Embryonic facial prominence (tissue), 1 donor: ENCODE measurements around the gene ADCY2.

ENCODE experiments used
- DNase-seq: peaks from one replicate; pipeline ENCODE4 v3.0.0-alpha.2; 2016; ENCODE audit errors: extremely low spot score

Gene ADCY2

GRCh38 chr5:7437836-7438235 lies 41.9 kb downstream of the ADCY2 start:
- no peak for DNase-seq

- no peak for DNase-seq
Measured at GRCh38 chr5:7445068-7445467, 49.1 kb downstream of the ADCY2 start.

- DNase-seq, result no peak
Measured at GRCh38 chr5:7445831-7446230, 49.9 kb downstream of the ADCY2 start.

GRCh38 chr5:7446913-7447312 lies 51.0 kb downstream of the ADCY2 start:
- no peak for DNase-seq

- DNase-seq, result no peak
Measured at GRCh38 chr5:7453947-7454346, 58.0 kb downstream of the ADCY2 start.

- DNase-seq, result no peak
Measured at GRCh38 chr5:7456206-7456605, 60.3 kb downstream of the ADCY2 start.

- DNase-seq, result no peak
Measured at GRCh38 chr5:7461371-7461770, 65.4 kb downstream of the ADCY2 start.

- DNase-seq, result no peak
Measured at GRCh38 chr5:7462758-7463157, 66.8 kb downstream of the ADCY2 start.

- no peak for DNase-seq
Measured at GRCh38 chr5:7464182-7464581, 68.2 kb downstream of the ADCY2 start.

- no peak for DNase-seq
Measured at GRCh38 chr5:7467179-7467578, 71.2 kb downstream of the ADCY2 start.

- DNase-seq, result no peak
Measured at GRCh38 chr5:7468742-7469141, 72.8 kb downstream of the ADCY2 start.

- DNase-seq, result no peak
Measured at GRCh38 chr5:7471710-7472109, 75.8 kb downstream of the ADCY2 start.

GRCh38 chr5:7473115-7473514 lies 77.2 kb downstream of the ADCY2 start:
- DNase-seq, result no peak

- no peak for DNase-seq
Measured at GRCh38 chr5:7473668-7474215, 77.8 kb downstream of the ADCY2 start.

GRCh38 chr5:7474821-7475403 lies 79.0 kb downstream of the ADCY2 start:
- DNase-seq, result no peak

- no peak for DNase-seq
Measured at GRCh38 chr5:7478459-7478858, 82.5 kb downstream of the ADCY2 start.

- no peak for DNase-seq
Measured at GRCh38 chr5:7488734-7489133, 92.8 kb downstream of the ADCY2 start.

GRCh38 chr5:7492371-7492770 lies 96.4 kb downstream of the ADCY2 start:
- DNase-seq, result no peak

- DNase-seq, result no peak
Measured at GRCh38 chr5:7493081-7493480, 97.1 kb downstream of the ADCY2 start.

- DNase-seq, result no peak
Measured at GRCh38 chr5:7493622-7494021, 97.7 kb downstream of the ADCY2 start.

- DNase-seq, result no peak
Measured at GRCh38 chr5:7494481-7495130, 98.7 kb downstream of the ADCY2 start.

GRCh38 chr5:7495131-7495517 lies 99.2 kb downstream of the ADCY2 start:
- no peak for DNase-seq

- DNase-seq, result no peak
Measured at GRCh38 chr5:7500256-7500655, 104.3 kb downstream of the ADCY2 start.

- DNase-seq, result no peak
Measured at GRCh38 chr5:7501061-7501460, 105.1 kb downstream of the ADCY2 start.
